ENCODE measurements around the gene CHCHD6.
A peak's percentile ranks its signal among the peaks of the same experiment; 100 is the strongest.

Gene CHCHD6

DNA sequence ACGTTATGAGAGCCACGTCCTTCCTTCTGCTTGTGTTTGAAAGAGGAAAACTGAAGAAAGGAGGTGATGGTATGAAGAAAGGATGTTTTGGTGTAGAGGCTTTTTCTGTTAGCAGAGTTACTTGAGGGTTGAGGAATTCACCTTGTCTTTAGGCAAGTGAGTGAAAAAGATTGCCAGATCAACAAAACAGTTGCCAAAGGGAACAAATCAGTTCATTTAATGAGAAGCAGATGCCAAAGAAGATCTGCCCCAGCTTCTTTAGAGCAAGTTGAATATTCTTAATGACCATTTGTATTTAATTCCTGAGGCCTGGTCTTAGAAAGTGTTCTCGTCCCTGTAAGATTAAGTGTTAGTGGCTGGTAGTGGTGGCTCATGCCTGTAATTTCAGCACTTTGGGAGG, 2.6 kb downstream of the CHCHD6 start:
- no peak for DNase-seq

DNA sequence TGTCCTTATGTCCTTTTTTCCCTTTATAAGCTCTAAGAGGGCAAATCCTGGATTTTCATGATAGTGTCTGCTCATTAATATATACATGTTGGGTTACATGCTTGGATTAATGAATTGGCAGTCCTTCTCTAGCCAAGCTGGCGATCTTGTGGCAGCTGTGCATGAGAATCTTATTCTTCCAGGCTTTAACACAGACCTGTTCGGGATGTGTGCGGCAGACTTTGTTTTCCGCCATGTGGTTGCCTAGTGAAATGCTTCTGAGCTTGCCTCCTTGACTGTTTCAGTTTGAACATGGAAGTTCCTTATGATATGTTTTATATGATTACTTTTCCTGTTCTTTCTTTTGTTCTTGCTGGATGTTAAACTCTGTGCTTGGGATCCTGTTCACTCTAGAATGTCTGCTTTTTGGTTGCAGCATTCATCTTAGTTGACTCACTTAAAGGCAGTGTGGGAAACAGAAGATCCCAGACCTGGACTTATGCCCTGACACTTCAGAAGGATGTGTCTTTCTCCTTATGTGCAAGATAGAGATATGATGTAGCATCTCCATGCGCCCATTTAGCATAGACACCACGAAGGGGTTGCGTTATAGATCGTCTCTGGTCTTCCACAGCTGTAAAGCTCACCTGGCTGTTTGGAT, 7.2 kb downstream of the CHCHD6 start:
- no peak for DNase-seq

DNA sequence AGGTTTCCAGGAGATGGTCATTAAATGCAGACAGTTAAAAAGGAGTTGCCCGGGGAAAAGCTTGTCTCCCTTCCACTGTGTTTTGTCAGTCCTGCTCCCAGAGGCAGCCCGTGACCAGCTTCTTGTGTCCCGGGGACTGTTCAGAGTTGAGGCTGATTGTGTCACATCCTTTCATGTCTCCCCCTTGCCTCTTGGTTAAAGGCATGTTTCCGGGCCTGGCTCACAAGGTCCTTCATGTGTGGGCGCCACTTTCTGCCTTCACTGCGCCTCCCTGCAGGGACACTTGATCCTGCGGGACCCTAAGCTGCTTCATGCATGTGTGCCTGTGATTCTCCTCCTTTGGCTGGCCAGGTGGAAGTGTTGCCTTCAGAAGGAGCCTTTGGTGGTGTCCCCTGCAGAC, 9.2 kb downstream of the CHCHD6 start:
- DNase-seq, result no peak

DNA sequence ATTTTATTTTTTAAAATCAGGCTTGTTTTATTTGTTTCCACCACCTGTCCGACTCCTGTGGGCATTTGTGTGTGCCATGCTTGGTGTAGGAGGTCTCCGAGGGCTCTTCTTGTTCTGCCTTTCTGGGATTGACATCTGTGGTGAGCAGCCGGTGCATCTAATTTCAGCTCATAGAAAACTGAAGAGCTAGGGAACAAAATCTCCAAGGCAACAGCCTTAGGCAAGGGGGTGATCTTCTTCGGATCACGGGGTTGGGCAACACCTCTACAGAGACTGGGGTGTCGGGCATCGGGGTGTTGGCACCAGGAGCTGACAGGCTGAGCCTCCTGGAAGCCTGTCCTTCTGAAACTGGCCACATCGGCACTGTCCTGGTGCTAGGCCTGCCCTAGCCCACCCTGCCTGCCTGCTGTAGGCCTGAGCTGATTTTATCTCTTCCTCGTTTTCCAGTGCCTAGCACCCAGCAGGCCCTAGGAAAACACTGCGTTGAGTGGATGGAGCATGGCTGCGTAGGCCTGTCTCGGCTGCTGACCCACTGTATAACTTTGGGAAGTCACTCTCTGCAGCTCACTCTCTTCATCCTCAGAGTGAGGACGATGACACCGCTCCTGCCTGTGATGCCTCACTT, 10.3 kb downstream of the CHCHD6 start:
- no peak for DNase-seq

DNA sequence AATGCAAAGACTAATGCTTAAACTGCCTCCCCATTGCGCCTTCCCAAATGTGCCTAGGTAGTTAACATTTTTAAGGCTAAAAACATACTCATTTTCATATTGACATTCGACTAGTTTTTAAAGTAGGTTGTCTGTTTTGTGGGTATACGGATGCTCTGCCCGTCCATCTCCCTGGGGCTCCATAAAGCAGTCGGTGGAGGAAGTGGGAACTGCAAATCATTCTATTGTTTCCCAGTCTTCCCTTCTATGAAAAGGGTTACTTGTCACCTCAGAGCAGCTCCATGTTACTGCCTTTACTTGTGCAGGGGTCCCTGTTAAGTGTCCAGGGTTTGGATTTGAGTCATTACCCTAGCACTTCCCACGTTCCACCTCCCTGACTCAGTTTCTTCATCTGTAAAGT, 10.9 kb downstream of the CHCHD6 start:
- DNase-seq, result no peak

DNA sequence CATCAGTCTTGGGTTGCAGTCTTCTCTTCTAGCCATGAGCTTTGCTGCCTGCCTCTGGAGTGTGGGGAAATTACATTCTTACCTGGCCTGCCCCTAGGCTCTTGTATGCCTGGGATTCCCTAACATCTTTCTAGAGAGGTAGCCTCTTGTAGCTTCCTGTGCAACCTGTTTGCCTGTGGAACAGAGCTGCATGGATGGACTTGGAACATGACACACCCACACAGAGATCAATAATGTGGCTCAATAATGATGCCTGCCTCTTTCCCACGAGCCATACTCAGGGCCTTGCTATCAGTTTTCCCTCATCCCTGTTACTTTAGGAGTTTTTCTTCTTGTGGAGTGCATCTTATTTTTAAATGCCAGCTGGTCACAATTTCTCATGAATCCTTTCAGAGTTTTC, 11.4 kb downstream of the CHCHD6 start:
- DNase-seq, result no peak

DNA sequence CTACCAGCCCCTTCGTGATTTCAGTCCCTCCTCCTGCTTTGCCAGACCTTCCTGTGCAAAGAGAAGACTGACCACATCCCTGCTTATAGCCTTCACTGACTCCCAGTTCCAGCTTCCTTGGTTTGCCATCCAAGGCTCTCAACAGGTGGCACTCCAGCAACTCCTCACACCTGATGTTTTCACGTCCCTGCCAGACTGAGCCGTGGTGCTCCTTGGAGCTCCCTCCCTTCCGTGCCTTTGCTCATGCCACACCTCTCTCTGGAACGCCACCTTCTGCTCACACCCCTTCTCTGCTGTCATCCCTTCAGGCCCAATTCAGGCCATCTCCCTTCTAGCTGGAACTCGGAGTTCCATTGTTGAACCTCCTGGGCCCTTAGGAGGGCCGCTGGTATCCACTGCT, 12.0 kb downstream of the CHCHD6 start:
- DNase-seq, result no peak

DNA sequence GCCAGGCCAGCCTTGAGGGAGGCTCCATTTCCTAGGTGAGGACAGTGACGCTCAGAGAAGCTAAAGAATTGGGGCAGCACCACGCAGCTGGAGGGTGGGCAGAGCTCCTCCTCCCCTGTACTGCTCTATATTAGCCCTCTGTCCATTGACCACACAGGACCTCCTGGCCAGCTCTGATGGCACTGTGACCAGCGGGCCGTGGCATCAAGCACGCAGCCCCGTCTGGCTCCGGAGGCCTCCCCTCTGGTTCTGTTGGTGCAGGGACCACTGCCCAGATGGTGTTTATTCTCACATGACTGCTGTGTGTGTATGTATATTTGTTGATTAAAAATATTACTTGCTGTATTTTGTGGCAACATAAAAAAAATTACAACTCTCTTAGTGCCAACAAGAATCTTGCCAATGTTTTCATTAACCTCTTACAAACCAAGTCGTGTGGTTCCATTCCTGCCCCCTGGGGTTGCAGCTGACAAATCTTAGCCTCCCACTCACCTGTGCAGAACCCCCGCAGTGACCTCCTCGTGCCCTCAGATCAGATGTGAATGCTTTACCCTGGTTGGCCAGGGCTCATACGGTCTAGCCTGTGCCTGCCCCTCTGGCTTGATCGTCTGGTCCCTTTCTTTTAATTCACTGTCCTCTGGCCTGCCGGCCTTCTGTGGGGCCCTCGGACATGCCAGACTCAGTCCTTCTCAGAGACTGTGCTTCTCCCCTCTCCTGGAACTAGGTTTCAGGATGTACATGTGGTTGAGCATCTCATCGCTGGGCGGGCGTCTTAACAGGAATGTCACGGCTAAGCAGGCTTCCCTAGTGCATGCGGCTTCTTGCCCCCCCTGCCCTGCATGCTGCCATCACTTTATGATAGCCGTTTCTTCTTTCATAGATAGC, 14.8 kb downstream of the CHCHD6 start:
- no peak for DNase-seq

DNA sequence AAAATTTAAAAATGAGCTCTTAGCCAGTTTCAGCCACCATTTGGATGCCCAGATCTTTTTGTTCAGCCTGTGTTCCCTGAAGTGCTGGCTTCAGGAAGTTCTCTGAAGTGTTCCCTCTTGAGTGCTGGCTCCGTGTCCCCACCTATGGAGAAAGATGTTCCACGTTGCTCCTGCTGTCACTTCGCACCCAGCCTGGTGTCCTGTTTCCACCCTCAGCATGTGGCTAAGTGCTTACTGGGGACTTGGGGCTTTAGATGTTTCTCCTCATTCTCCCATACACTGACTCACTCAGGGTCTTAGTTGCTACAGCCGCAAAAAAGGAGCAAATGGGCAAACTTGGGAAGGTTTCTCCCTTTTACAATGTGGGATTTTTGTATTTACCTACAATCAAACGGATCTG, 16.6 kb downstream of the CHCHD6 start:
- DNase-seq, result no peak

DNA sequence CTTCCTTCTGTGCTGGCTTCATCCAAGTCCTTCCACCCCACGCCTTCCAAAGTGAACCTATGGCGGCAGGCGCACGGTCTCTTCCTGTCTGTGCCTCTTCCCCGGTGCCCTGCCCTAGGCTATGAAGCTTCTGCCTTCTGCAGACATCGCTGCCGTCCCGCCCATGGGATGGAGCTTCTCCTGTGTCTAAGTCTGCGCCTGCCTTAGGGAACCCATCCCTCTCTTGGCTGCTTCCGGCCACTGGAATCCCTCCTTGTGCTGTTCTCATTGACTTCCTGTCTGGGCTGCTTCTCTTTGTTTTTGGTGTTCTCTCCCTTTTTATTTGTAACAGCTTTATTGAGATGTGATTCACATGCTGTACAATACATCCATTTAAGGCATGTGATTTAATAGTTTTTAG, 17.2 kb downstream of the CHCHD6 start:
- DNase-seq, result no peak

DNA sequence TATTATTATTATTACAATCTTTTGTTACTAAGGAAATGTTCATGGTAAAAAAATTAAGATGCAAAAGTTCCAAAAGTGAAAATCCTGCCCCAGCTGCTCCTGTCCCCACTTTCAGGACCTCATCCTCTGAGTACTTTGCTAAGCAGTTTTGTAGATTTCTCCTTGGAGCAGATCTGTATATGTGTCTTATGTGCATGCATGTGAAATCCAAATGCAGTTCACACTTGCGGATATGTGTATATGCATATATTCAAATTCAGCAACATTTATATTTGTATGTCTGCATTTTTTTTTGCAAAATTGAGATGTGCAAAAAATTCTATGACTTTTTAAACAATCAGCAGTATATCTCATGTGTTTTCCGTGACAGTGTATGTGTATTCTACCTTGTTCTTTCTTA, 19.2 kb downstream of the CHCHD6 start:
- no peak for DNase-seq

DNA sequence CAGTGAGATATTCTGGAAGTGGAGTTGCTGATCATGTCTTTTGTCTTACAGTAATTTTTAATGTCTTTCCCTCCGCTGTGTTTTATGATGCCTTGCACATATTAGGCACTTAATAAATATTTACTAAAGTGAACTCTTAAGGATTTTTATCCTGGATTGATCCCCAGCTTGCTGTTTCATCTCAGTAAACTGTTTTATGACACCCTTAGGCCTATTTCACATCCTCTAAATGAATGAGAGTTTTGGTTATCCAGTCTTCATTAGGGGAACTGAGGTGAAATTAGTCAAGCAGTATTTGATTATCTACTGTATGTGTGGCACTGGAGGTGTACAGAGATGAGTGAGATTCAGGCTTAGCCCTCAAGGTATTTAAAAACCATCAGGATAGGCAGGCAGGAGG, 19.8 kb downstream of the CHCHD6 start:
- DNase-seq, result no peak

DNA sequence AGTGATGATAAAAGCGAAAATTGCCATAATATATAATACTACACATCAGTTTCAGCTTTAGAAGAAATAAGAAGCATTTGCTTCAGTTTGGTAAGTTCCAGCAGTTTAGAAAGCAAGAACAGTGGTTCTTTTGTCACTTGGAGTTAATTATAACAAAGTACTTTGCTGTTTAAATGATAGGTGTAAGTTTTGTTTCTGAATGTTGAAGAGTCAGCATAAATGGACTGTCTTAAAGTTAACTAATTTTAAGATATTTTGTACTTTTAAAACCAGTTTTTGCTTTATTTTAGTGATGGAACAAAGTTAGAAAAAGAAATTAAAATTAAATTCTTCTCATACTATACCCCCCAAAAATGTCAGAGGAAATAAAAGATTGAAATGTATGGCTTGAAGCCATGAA, 24.6 kb downstream of the CHCHD6 start:
- no peak for DNase-seq

DNA sequence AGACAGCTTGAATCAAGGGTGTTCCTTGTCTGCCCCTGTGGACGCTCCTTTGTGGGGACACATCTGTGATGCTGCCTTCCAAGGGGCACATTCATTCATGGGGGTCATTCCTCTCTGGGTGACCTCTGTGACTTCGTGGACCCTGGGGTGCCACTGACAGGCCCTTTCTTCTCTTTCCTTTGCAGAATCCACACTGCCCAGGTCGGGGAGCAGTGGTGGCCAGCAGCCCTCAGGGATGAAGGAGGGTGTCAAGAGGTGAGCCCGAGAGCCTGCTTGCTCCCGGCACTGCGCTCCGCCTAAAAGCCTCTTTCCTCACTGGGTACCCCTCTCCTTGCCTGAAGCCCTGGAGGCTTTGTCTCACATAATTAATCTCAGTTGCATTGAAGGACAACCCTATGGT, 26.3 kb downstream of the CHCHD6 start:
- DNase-seq, result no peak

DNA sequence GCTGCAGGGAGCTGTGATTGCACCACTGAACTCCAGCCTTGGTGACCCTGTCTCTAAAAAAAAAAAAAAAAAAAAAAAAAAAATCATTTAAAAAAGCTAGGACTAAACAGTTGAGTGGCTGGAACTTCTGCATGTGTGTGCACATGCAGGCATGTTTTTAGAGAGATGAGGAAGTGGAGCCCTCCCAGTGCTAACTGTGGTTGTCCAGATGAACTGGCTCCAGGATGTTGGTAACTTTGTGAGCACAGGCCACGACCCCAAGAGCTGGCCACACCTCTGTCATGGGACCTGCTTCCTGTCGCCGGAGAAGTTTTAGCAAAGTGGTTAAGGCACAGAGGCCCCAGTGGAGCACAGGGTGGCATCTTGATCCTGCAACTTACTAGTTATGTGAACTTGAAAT, 27.0 kb downstream of the CHCHD6 start:
- DNase-seq, result peak; percentile 26

DNA sequence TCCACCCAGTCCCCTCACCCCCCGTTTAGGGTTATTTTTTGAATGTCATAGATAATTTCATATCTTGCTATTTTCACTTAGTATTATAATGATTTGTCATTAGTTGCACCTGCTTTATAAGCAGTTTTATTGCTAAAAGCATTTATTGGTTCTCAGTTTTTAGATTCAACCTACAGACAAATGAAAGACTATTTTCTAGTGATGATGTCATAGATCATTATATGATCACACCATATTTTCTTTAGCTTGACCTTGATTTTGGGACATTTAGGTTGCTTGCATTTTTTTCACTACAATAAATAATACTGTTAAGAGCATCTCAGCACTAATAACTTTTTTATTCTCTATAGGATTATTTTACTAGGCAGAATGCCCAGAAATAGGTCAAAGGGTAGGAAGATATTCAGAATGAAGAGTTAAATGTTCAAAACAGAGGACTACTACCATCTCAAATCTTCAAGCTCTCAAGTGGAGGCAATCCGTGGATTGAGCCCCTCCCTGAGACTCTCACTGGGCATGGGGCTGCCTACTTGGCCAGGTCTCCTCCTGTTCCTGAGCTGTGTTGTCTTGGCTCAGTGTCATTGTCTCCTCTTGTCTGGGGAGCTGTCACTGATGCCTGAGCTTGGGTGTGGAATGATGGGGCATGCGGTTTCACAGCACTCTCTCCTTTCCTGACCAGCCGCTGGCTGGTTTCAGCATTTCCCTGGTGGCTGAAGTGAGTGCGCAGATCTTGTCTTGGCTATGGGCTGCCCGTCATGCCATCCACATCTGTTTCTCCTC, 28.4 kb downstream of the CHCHD6 start:
- no peak for DNase-seq

DNA sequence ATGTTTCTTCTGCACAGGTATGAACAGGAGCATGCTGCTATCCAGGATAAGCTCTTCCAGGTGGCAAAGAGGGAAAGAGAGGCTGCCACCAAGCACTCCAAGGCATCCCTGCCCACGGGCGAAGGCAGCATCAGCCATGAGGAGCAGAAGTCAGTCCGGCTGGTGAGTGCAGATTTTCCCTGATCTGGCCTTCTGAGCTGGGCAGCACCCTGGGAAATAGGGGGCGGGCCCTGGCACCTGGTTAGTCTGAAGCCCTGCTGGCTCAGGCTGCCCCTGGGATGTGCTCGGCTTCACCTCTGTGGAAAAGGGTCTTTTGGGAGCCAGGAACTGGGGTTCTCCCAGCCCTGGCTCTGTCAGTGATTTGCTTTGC, 29.0 kb downstream of the CHCHD6 start:
- no peak for DNase-seq

DNA sequence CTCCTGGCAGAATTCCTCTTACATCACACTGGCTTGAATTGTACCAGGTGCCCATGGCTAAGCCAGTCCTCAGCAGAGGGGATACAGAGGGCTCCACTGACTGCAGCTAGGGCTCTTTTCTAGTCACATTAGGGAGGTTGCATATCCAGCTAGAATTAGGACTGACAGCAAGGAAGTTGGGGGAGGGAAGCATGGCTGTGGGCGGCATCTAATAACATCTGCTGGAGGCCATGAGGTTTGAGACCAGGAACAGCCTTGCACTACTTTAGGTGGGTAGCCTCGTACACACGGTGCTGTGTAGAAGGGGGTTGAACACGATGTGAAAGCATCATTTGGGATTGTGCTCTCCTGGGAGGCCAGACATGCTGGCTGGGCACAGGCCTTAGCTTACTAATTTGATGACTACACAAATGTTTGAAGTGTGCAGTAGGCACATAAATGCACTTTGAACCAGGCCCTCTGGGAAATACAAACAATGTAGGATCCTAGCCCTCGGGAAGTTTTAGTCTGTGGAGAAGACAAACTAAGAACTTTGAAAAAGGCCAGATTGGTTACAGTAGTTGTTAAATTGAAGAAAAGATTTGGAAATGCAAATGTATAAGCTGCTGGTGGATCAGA, 30.2 kb downstream of the CHCHD6 start:
- DNase-seq, result no peak

DNA sequence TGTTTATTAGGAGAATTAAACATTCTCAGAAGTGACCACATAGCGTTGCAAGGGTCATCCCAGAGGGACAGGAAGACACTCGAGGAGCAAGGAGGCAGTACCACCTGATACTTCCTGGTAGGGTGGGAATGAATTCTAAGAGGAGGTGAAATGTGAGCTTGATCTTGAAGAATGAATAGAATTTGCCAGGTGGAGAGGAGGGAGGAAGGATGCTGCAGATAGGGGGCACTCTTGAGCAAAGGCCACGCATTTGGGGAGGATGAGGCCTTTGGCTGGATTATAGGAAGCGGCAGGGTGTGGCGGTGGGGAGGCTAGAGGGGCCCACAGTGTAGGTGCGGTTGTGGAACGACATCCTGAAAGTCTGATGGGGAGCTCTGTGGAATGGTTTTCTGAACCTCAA, 33.5 kb downstream of the CHCHD6 start:
- DNase-seq, result no peak

DNA sequence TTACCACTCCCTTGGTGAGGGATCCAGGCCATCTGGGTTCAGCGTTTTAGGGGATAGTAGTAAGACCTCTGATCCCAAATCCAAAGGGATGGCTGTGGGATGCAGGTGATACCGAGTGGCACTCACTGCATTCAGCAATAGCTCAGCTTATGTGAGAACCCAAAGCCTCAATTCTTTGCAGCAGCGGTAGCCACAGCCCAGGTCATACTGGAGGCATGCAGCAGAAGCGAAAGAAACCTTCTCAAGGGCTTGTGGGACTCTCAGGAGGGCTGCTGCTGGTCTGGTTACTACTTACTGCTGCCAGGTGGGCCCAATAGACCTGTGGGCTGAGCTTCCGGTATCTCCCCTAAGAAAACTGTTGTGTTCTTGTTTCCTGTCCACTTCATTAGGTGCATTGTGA, 38.0 kb downstream of the CHCHD6 start:
- DNase-seq, result no peak

DNA sequence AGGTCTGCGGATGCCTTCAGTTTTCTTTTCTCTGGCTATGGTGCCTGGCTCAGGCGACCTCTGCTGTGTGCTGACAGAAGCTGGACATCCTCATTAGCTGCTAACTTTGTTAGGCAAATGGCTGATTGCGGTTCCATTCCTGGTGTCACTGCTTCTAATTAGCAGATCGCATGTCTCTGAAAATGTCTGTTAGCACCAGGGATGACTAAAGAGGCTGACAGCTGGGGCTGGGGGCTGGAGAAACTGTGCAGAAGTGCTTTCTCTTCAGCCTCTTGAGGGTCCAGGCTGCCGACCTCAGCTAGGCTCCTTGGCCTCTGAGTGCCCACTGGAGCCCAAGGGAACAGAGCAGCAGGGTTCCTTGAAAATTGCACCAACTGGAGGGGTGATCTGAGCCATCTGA, 39.3 kb downstream of the CHCHD6 start:
- no peak for DNase-seq

DNA sequence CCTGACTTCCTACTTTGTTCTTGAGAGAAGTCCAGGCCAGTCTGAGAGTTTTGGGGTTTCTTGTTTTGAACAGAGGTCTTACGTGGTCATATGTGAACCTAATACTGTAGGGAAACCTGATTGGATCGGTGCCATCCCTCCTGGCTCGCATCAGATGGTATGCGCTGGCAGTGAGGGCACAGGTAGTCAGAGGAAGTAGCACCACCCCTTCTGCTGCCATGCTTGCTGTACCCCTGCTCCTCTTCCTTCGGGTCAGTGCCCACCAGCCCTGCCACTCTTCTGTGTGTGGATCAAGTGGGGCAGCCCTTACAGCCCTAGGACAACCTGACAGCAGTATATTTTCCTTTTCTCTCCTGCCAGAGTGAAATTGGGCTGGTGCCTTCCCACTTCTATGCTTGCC, 39.7 kb downstream of the CHCHD6 start:
- DNase-seq, result no peak

DNA sequence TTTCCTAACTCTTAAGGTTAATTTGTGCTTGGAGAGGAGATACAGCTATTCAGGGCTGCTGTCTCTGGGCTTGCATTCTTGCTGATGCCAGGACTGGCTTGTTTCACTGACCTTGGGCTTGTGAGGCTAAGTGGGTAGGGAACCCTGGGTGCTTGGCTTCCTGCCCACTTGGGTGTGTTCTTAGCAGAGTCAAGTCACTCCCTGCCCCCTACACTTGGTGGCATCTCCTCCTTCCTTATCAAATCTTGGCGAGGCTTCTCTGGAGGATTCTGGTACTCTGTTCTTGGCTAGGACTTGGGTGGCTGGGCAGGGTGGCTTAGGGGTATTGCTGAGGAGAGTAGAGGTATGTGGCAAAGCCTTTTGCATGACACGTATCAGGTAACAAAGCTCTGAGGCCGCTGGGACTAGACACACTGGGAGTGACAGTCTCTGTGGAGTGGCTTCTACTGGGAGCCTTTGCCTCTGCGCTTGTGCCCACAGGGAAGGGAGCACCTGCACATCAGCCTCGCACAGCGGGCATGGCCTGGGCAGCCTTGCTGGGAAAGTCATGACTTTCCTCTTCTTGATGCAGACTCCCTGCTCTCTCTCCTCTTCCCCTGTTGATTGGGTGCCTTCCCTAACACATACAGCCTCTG, 41.8 kb downstream of the CHCHD6 start:
- peak; percentile 14 for DNase-seq

All from OCI-M1 (cell line).